COLO829 (cell line): ENCODE measurements around the gene CENPB.
"Not testable (repeated sequence)": the region's sequence is repeated elsewhere in the genome, so short reads cannot be mapped to it uniquely, and the experiment has no call there.

ENCODE experiments used
- DNase-seq: peaks from one replicate; pipeline ENCODE4 v3.0.0; 2012; ENCODE audit warnings: low spot score

The CENPB gene

DNA sequence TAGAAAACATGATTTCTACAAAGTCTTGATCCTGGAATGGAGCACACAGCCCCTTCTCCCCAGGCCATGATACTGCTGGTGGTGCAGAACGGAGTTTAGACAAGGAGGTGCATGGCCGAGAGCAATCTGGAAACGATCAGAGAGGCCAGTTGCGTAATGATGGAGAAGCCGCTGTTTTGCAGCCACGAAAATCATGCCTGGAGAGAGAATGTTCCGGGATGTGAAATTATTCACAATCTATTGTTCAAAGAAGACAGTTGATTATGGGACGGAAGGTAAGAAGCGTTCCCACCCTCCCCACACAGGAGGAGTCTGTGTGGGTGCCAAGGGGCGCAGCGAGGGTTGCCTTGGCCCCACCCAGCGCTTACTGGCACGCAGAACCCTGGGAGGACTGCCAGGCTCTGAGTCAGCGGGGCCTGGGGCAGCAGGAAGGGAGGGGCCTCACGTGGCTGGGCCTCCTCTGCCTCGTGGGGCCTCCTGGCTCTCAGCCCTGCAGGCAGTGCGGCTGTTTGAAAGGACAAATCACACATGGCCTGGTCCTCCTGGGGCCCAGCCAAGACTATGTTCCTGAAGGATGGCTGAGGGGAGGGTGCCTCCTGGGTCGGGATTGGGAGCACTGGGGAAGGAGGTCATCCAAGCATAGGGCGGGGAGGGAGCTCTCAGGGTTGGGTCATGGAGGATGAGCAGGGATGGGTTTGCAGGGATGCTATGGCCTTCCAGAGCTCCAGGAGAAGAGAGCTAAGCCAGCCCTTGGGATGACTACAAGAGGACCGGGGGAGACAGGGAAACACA is 25.1 kb upstream of the CENPB start:
- DNase-seq = peak; percentile 97

GRCh38 chr20:3808544-3808943 is 22.0 kb upstream of the CENPB start:
- DNase-seq = no peak

- no peak for DNase-seq
Observed at GRCh38 chr20:3804781-3805180, 18.2 kb upstream of the CENPB start.

DNA sequence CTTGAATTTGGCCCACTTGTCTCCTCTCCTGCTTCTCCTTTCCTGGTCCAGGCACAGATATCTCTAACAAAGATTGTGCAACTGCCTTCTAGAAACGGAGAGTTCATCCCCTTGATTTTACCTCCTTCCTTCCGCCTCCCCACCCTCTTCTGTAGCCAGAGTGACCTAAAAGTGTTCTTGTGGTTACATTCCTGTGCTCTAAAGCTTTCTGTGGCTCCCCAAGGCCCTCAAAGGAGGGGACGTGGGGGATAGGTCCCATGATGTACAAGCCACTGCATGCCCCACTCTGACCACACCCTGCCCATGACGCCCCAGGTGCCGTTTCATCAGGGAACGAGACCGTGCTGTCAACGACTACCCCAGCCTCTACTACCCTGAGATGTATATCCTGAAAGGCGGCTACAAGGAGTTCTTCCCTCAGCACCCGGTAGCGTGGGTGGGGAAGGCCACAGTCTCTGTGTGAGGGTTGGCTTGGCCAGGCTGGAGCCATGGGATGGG is 17.8 kb upstream of the CENPB start:
- no peak for DNase-seq

DNA sequence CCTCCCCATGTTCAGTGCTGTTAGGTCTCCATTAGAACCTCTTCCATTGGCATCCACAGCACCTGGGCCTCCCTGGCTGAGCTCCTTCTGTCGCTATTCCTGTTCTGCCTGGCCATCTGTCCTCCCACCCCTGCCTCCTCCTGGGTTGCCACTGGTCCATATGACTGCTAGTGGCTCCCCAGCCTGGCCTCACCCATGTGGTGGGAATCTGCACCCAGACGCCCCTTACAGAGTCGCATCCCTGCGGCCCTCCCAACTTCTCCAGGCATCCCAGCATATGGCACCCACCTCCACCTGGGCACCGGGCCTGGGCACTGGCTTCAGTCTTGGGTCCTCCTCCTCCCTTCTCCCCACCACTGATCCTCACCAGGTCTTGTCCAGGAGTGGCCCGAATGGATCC is 17.3 kb upstream of the CENPB start:
- DNase-seq = no peak

- DNase-seq = no peak
Observed at GRCh38 chr20:3803289-3803688, 16.7 kb upstream of the CENPB start.

GRCh38 chr20:3802524-3803239 is 16.1 kb upstream of the CENPB start:
- DNase-seq = no peak

- no peak for DNase-seq
Observed at GRCh38 chr20:3801846-3802245, 15.3 kb upstream of the CENPB start.

DNA sequence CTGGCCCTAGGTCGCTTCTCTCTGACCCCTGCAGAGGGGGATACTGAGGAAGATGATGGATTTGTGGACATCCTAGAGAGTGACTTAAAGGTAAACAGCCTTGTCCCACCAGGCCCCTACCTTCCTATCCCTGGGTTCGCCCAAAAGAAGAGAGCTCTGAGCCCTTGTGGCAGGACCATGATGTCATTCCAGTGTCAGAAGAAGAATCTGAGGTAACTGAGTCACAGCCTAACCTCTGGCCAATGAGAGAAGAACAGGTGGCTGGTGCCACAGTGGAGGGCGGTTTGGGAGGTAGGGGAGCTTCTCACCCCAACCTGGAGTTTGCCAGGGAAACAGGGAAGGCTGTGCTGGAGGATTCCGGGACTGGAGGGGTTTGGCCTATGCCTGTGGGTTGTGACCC is 14.8 kb upstream of the CENPB start:
- no peak for DNase-seq

DNA sequence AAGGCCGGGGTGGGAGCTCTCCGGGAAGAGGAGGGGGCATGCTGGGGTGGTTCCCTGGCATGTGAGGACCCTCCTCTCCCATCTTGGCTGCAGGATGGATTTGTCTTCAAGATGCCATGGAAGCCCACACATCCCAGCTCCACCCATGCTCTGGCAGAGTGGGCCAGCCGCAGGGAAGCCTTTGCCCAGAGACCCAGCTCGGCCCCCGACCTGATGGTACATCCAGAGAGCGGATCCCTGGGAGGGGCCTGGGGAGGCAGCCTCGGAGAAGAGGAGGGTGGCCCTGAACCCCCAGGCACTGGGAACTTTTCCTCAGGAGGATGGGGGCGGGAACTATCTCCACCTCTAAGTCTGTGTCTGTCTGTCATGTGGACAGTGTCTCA is 14.3 kb upstream of the CENPB start:
- no peak for DNase-seq

DNA sequence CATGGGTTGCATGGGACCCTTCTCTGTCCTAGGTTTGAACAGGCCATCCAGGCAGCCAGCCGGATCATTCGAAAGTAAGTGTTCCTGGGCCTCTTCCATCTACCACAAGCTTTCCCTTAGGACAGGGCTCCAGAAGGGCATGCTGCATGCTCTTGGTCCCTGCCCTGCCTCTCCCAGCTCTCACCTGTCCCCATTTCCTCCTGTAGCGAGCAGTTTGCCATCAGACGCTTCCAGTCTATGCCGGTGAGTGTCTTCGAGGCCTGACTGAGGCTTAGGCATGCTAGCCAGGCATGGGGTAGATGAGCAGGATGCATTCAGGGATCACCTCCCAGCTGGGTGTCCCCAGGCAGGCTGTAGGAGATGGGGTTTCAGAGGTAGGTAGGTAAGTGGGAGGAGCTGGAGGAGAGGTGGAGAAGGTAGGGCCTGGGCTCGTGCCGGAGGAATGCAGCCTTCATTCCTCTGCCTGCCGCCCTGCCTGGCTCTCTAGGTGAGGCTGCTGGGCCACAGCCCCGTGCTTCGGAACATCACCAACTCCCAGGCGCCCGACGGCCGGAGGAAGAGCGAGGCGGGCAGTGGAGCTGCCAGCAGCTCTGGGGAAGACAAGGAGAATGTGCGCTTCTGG is 13.8 kb upstream of the CENPB start:
- no peak for DNase-seq

GRCh38 chr20:3798908-3799248 is 12.3 kb upstream of the CENPB start:
- no peak for DNase-seq

DNA sequence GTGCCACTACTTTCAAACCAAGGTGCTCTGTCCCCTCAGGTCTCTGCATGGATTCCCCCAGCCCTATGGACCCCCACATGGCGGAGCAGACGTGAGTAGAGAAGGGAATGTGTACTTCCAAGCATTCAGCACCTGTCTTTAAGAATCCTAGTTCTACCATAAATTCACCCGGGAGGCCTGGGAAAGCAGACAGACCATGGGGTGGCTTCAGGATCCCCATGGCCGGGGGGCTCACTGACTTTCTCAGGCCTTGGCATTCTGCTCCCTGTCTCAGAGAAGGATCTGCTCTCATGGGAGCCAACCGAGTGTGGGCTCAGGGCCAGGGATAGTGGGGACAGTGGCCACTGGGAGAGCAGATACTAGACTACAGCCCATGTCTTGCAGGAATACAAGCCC is 11.8 kb upstream of the CENPB start:
- DNase-seq = no peak

DNA sequence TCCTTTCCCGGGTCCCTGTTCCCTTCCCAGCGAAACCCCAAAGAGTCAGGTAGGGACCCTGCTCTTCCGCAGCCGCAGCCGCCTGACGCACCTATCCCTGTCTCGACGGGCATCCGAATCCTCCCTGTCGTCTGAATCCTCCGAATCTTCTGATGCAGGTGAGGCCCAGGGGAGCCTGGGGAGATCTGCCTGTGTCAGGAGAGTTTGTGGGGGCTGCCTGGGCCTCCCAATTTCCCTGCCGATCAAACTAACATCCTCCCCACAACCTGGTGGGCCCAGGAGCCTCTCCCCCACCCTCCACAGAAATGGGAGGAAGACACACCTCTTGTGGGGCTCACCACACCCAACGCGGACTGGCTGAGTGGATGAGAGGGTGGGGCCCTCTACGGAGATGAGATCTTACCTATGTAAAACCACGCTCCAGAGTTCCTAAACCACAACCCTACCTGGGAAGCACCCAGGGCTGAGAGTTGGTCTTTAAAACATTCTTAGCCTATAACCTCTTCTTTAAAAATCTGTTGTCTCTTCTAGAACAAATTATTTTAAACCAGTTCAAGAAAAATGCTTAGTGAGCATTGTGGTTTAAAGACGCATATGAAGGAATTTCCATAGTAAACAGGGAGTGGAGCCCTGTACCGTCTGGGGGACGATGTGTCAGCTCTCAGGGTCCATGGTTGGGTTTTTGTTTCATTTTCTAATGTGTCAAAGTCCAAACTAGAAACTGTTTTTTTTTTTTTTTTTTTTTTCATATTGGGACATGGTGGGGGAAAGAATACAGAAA is 11.2 kb upstream of the CENPB start:
- DNase-seq = no peak

DNA sequence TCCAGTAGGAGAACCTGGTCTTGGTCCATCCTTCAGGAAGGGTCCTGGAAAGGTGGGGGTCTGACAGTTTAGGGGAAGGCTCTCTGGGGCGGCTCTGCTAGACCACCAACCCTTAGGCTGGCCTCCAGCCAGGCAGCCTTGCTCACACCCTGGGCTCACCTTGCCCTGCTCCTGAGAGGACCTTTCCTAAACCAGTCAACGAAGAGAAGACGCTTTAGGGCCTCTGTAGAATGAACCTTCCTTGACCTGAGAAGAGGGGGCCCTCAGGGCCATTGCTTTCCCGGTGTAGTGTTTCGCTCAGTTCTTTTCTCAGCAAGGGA is 10.6 kb upstream of the CENPB start:
- no peak for DNase-seq

GRCh38 chr20:3796477-3797225 is 10.1 kb upstream of the CENPB start:
- no peak for DNase-seq

- peak; percentile 93 for DNase-seq
Observed at GRCh38 chr20:3795511-3796468, 9.2 kb upstream of the CENPB start, which contains the start of gene CDC25B. CDC25B (plus strand) TSS chr20:3796310; CDS start chr20:3796532, 222 bp downstream.

- no peak for DNase-seq
Observed at GRCh38 chr20:3794701-3795420, 8.3 kb upstream of the CENPB start.

GRCh38 chr20:3794168-3794567 is 7.6 kb upstream of the CENPB start:
- DNase-seq = not testable (repeated sequence)

- not testable (repeated sequence) for DNase-seq
Observed at GRCh38 chr20:3789201-3789600, 2.7 kb upstream of the CENPB start.
